A549 (cell line): ENCODE measurements around the gene MTO1. TPM values are rescaled to one million over a fixed set of nuclear protein-coding genes. Genes with fewer than 3 reads are reported as not detected.
"Not testable (repeated sequence)": the region's sequence is repeated elsewhere in the genome, so short reads cannot be mapped to it uniquely, and the experiment has no call there.

ENCODE experiments used
- ATAC-seq, 2 experiments: fragments of 200-7000 bp in 1 of 2; fragments of >200 bp in 1 of 2; cut with Nextera tagmentation in 1 of 2; cut with Tn5 transposase in 1 of 2; 3 replicates each; pipeline versions ENCODE4 v1.8.0 to v1.9.1; 2018 to 2020; ENCODE audit warnings: mild to moderate bottlenecking in 1 of 2, moderate library complexity in 1 of 2
- CTCF ChIA-PET: fragments of 300-600 bp; sonication (Branson Sonifier 250); formaldehyde crosslinking; extraction: SDS; loops from one replicate; lab custom pipeline; 2021; ENCODE audit warnings: antibody characterized with exemption, inconsistent platforms; lab: Yijun Ruan, JAX
- POLR2A ChIA-PET: fragments of 350-600 bp; formaldehyde crosslinking; extraction: SDS; loops from one replicate; lab custom pipeline; 2021; ENCODE audit warnings: antibody characterized with exemption, inconsistent platforms; lab: Yijun Ruan, JAX
- DNase-seq, 2 experiments: peaks; one replicate each; pipeline versions ENCODE4 v3.0.0 to v3.0.0-alpha.2; 2011 to 2016; ENCODE audit warnings: low read depth in 1 of 2, low spot score in 1 of 2
- FAIRE-seq: peaks from 2 replicates; lab custom pipeline; 2011; peaks lifted over from hg19 to GRCh38; lab: Jason Lieb, UNC
- H3K27ac ChIP-seq, 2 experiments: fragments of >200 bp; sonication (Bioruptor Twin); formaldehyde crosslinking; 3 replicates each; pipeline ENCODE4 v1.5.1; 2016 to 2017
- H3K4me1 ChIP-seq: fragments of >200 bp; sonication (Bioruptor Twin); formaldehyde crosslinking; 3 replicates; pipeline ENCODE4 v1.6.1; 2016
- H3K4me2 ChIP-seq: fragments of >200 bp; sonication (Bioruptor Twin); formaldehyde crosslinking; 3 replicates; pipeline ENCODE4 v1.6.1; 2016
- H3K4me3 ChIP-seq: fragments of >200 bp; sonication (Bioruptor Twin); formaldehyde crosslinking; 3 replicates; pipeline ENCODE4 v1.5.1; 2016
- H3K9me3 ChIP-seq: fragments of >200 bp; sonication (Bioruptor Twin); formaldehyde crosslinking; 3 replicates; pipeline ENCODE4 v1.6.1; 2016
- EHF ChIP-seq: fragments of 250-450 bp; sonication (Bioruptor Pico); IDR thresholded peaks from 2 replicates; pipeline ENCODE4 v1.5.0; 2020; ENCODE audit warnings: mild to moderate bottlenecking
- EP300 ChIP-seq, 2 experiments: fragments of >200 bp; sonication (Bioruptor Twin); formaldehyde crosslinking; IDR thresholded peaks; 2 replicates in 1 of 2; 3 replicates in 1 of 2; pipeline ENCODE4 v1.6.1; 2016 to 2017
- FOSL2 ChIP-seq, 2 experiments: fragments of 450-650 bp in 1 of 2; fragments of >200 bp in 1 of 2; sonication (Bioruptor Twin) in 1 of 2; formaldehyde crosslinking; IDR thresholded peaks; 2 replicates each; pipeline versions ENCODE4 v1.5.0 to v1.6.1; 2016 to 2020; ENCODE audit warnings: mild to moderate bottlenecking in 1 of 2, moderate library complexity in 1 of 2
- HEYL ChIP-seq: fragments of 250-450 bp; sonication (Bioruptor Pico); IDR thresholded peaks from 2 replicates; pipeline ENCODE4 v1.8.0; 2021; ENCODE audit warnings: mild to moderate bottlenecking, moderate library complexity
- JUNB ChIP-seq: fragments of >200 bp; sonication (Bioruptor Twin); formaldehyde crosslinking; IDR thresholded peaks from 2 replicates; pipeline ENCODE4 v1.6.1; 2016
- KDM1A ChIP-seq: fragments of 200-600 bp; sonication (generic); IDR thresholded peaks from 2 replicates; pipeline ENCODE4 v1.6.1; 2016; ENCODE audit warnings: low read depth, mild to moderate bottlenecking
- KDM5A ChIP-seq: fragments of 200-600 bp; sonication (generic); IDR thresholded peaks from 2 replicates; pipeline ENCODE4 v1.6.1; 2016; ENCODE audit warnings: antibody characterized with exemption, mild to moderate bottlenecking
- MAFK ChIP-seq: fragments of 450-650 bp; IDR thresholded peaks from 2 replicates; pipeline ENCODE4 v1.6.1; 2014; ENCODE audit not compliant: partially characterized antibody
- MAZ ChIP-seq: fragments of 150-350 bp; IDR thresholded peaks from 2 replicates; pipeline ENCODE4 v1.6.1; 2014; ENCODE audit warnings: antibody characterized with exemption, low read depth, low read length, borderline replicate concordance
- NPAS2 ChIP-seq: fragments of 250-450 bp; sonication (Bioruptor Pico); IDR thresholded peaks from 2 replicates; pipeline ENCODE4 v1.8.0; 2022; ENCODE audit warnings: mild to moderate bottlenecking, moderate library complexity, borderline replicate concordance
- PHF8 ChIP-seq: fragments of 200-600 bp; sonication (generic); IDR thresholded peaks from 2 replicates; pipeline ENCODE4 v1.6.1; 2016; ENCODE audit warnings: low read depth, mild to moderate bottlenecking, antibody characterized with exemption, moderate library complexity, borderline replicate concordance
- RNF2 ChIP-seq: fragments of 200-600 bp; sonication (generic); IDR thresholded peaks from 2 replicates; pipeline ENCODE4 v1.6.1; 2016; ENCODE audit warnings: low read depth, mild to moderate bottlenecking, antibody characterized with exemption, moderate library complexity, borderline replicate concordance
- ZC3H11A ChIP-seq: fragments of 450-650 bp; IDR thresholded peaks from 2 replicates; pipeline ENCODE4 v1.6.1; 2014; ENCODE audit warnings: antibody characterized with exemption, mild to moderate bottlenecking
- ZSCAN20 ChIP-seq: fragments of 250-450 bp; sonication (Bioruptor Pico); IDR thresholded peaks from 2 replicates; pipeline ENCODE4 v1.8.0; 2022; ENCODE audit warnings: mild to moderate bottlenecking, moderate library complexity
- WGBS: methylation state at CpG from one replicate; pipeline ENCODE4 v1.1.6; 2017; ENCODE audit errors: missing lambda C conversion rate; 5-methylcytosine and 5-hydroxymethylcytosine counted together
- polyA plus RNA-seq, 4 experiments: library from polyadenylated mRNA; depleted of rRNA in 3 of 4; stranded (reverse); fragments of >200 nt; fragmentation: RNase III in 1 of 4; extraction: RNeasy Plus Mini Kit Qiagen cat#74134 plus additional on column Dnase treatment in 1 of 4; gene quantifications; 2 replicates in 3 of 4; 3 replicates in 1 of 4; pipeline ENCODE4 v1.2.3, GENCODE V29; 2011 to 2017
- TF ChIP-seq, protein P1 (sequence below): fragments of >200 bp; sonication (Bioruptor Twin); formaldehyde crosslinking; IDR thresholded peaks from 3 replicates; pipeline ENCODE4 v1.5.1; 2016

MTO1 gene
- polyA plus RNA-seq, 2 of the 4 experiments (the other 2 are of a cell fraction), result 12.8 to 19.9 TPM

GRCh38 chr6:73548458-73549446, 87.2 kb downstream of the MTO1 start:
- Histone ChIP-seq H3K9me3 (no peaks in the 10 kb centered on the region), H3K4me2 (no peak overlapping the region), H3K27ac (no peak overlapping the region), H3K4me1 (no peaks in the 10 kb centered on the region), H3K4me3 (no peak overlapping the region)
- ChIA-PET POLR2A (interaction anchor here (0.7 to 1.0 kb wide), 2 partner anchors 16 to 27 kb away, joined by 3 read pairs; no protein-coding TSS in a partner anchor), CTCF (interaction anchor here (0.7 to 2.7 kb wide), 3 partner anchors 10 to 76 kb away, joined by 3 to 9 read pairs (median 3); no protein-coding TSS in a partner anchor)
- DNase-seq, result no peak
- TF ChIP-seq NPAS2 (CRISPR knock-in tag) (no peak), RNF2 (no peak), HEYL (CRISPR knock-in tag) (no peak), KDM5A (no peak), EP300 (IDR thresholded peaks at IDR 0.05) (no peak)
- TF ChIP-seq, protein P1, sequence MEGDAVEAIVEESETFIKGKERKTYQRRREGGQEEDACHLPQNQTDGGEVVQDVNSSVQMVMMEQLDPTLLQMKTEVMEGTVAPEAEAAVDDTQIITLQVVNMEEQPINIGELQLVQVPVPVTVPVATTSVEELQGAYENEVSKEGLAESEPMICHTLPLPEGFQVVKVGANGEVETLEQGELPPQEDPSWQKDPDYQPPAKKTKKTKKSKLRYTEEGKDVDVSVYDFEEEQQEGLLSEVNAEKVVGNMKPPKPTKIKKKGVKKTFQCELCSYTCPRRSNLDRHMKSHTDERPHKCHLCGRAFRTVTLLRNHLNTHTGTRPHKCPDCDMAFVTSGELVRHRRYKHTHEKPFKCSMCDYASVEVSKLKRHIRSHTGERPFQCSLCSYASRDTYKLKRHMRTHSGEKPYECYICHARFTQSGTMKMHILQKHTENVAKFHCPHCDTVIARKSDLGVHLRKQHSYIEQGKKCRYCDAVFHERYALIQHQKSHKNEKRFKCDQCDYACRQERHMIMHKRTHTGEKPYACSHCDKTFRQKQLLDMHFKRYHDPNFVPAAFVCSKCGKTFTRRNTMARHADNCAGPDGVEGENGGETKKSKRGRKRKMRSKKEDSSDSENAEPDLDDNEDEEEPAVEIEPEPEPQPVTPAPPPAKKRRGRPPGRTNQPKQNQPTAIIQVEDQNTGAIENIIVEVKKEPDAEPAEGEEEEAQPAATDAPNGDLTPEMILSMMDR, result no peak
- no peak for ATAC-seq
- no peak for FAIRE-seq
- 76% methylated on average over 12 of the region's 12 CpGs for WGBS

DNA sequence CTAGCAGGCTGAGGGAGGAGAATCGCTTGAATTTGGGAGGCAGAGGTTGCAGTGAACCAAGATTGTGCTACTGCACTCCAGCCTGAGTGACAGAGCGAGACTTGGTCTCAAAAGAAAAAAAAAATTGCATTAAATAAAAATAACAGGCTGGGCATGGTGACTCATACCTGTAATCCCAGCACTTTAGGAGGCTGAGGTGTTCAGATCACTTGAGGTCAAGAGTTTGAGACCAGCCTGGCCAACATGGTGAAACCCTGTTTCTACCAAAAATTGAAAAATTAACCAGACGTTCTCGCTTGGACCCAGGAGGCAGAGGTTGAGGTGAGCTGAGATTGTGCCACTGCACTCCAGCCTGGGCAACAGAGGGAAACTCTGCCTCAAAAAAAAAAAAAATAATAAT, 89.6 kb downstream of the MTO1 start:
- H3K4me1 ChIP-seq, H3K4me3 ChIP-seq, ATAC-seq, POLR2A ChIA-PET, H3K27ac ChIP-seq, DNase-seq, H3K9me3 ChIP-seq, FAIRE-seq, H3K4me2 ChIP-seq, CTCF ChIA-PET: not testable (repeated sequence)
- WGBS, result 90% methylated on average over 4 of the region's 4 CpGs

DNA sequence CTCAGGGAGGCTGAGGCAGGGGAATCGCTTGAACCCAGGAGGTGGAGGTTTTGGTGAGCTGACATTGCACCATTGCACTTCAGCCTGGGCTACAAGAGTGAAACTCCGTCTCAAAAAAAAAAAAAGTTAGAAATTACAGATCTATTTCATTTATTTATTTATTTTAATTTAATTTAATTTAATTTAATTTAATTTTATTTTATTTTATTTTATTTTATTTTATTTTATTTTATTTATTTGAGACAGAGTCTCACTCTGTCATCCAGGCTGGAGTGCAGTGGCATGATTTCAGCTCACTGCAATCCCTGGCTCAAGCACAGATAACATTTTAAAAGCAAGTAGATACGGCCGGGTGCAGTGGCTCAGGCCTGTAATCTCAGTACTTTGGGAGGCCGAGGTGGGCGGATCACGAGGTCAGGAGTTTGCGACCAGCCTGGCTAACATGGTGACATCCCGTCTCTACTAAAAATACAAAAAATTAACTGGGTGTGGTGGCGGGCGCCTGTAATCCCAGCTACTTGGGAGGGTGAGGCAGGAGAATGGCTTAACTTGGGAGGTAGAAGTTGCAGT, 93.9 kb downstream of the MTO1 start:
- H3K4me1 ChIP-seq, ATAC-seq, CTCF ChIA-PET, H3K4me2 ChIP-seq, FAIRE-seq, H3K9me3 ChIP-seq, H3K4me3 ChIP-seq, DNase-seq, H3K27ac ChIP-seq: not testable (repeated sequence)
- POLR2A ChIA-PET, result interaction anchor here (0.7 kb wide), 1 partner anchor 33 kb away, joined by 4 read pairs; no protein-coding TSS in a partner anchor
- 92% methylated on average over 11 of the region's 11 CpGs for WGBS

DNA sequence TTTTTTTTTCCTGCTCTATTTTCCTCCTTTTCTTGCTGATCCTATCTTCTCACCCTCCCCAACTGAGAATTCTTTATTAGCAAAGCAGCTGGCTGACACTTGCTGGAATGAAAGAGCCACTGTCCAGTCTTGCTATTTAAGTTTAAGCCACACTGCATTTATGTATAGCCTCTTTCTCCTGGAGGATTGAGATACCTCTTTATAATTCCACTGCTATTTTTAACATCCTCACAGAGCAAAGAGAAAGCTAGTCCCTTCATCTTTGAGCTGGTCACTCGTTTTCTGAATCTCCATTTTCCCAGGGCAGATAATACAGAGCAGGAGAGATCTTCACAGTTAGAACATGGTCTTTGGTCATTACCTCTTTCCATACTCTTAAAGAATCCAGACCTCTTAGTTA, 95.3 kb downstream of the MTO1 start:
- ATAC-seq (no peak; a peak in 1 of 6 replicates), DNase-seq (no peak), FAIRE-seq (no peak)
- WGBS, result 17% methylated on average over 1 of the region's 1 CpG
- no peak overlapping the region for H3K4me3 ChIP-seq
- CTCF ChIA-PET, result interaction anchor here (1.0 to 3.0 kb wide), 4 partner anchors 10 to 24 kb away, joined by 3 to 9 read pairs (median 3); no protein-coding TSS in a partner anchor
- POLR2A ChIA-PET, result no interaction called here
- no peak for TF ChIP-seq MAFK
- TF ChIP-seq MAZ, result no peak
- no peak for TF ChIP-seq ZC3H11A
- TF ChIP-seq FOSL2 (IDR thresholded peaks at IDR 0.05), result no peak
- no peak for TF ChIP-seq FOSL2 (CRISPR knock-in tag; IDR thresholded peaks at IDR 0.05)
- TF ChIP-seq ZSCAN20, result no peak
- TF ChIP-seq RNF2, result no peak
- no peak for TF ChIP-seq KDM1A
- no peak for TF ChIP-seq PHF8
- no peak for TF ChIP-seq EHF (CRISPR knock-in tag)
- TF ChIP-seq, protein P1, result no peak
- TF ChIP-seq JUNB, result no peak
- no peak overlapping the region for H3K4me2 ChIP-seq
- H3K27ac ChIP-seq, result no peak overlapping the region
- peaks cover 12% of the 10 kb centered on the region; the same call in 2 of the 3 replicates for H3K4me1 ChIP-seq
- H3K9me3 ChIP-seq, result no peaks in the 10 kb centered on the region
